ENCODE results near the gene VCAN. TPM values are rescaled to one million over a fixed set of nuclear protein-coding genes. Genes with fewer than 3 reads are reported as not detected.

The VCAN gene
- total and polyA plus RNA-seq, 2 experiments from 2014 or later = 133 to 404 TPM

DNA sequence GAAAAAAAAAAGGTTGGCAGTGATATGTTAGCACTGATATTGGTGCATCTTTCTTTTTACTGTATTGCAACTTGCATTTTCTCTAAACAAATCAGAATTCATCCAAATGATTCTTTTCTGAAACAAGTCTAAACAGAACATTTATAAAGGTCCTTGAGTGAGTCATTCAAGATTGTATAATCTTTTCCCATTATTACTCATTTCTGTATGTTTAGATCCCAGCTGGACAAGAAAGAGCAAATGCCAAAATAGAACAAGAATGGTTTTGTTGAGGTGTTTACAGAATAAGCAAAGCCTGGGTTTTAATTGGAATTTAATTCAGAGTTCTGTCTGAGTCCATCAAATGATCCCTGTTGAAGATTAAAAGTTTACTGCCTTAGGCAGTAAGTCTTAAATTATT lies 112.3 kb downstream of the VCAN start:
- 0 out of 2 replicates have a peak, but pooled peaks cover 5% of the 10 kb centered on the region for H3K36me3 ChIP-seq (ENCODE audit: insufficient read depth)
- H3F3A ChIP-seq (replicated peaks; ENCODE audit: low read depth) = no peaks in the 10 kb centered on the region
- no peaks in the 10 kb centered on the region for H3K4me1 ChIP-seq (ENCODE audit: insufficient read depth)
- no peak overlapping the region for H3K27ac Mint-ChIP-seq
- TF ChIP-seq ZNF114 (CRISPR knock-in tag; IDR thresholded peaks at IDR 0.05) = no peak
- H4K20me1 ChIP-seq (replicated peaks; ENCODE audit: insufficient read depth) = no peaks in the 10 kb centered on the region
- H3K4me3 ChIP-seq = no peak overlapping the region
- H2AFZ ChIP-seq = no peak overlapping the region
- peaks cover 25% of the 10 kb centered on the region; the same call in 2 of the 3 replicates for H3K36me3 Mint-ChIP-seq (ENCODE audit: low read depth)
- no peaks in the 10 kb centered on the region for H3K27me3 Mint-ChIP-seq (ENCODE audit: insufficient read depth, low read depth, poor library complexity)
- no peaks in the 10 kb centered on the region for H3K9me2 ChIP-seq (ENCODE audit: insufficient read depth)
- H3K79me2 ChIP-seq (replicated peaks; ENCODE audit: insufficient read depth) = no peaks in the 10 kb centered on the region
- H3K27ac ChIP-seq (ENCODE audit: low read depth) = no peak overlapping the region
- ATAC-seq (no peak), DNase-seq (ENCODE audit: low spot score) (no peak)
- no peak overlapping the region for H3K4me3 Mint-ChIP-seq
- H3K4me1 Mint-ChIP-seq = no peaks in the 10 kb centered on the region
- no peaks in the 10 kb centered on the region for H3K27me3 ChIP-seq (ENCODE audit: insufficient read depth)
- no peaks in the 10 kb centered on the region for H3K9me3 Mint-ChIP-seq
- H3K4me2 ChIP-seq = no peak overlapping the region

- Mint-ChIP-seq H3K4me3 (no peak overlapping the region), H3K9me3 (no peaks in the 10 kb centered on the region), H3K4me1 (no peaks in the 10 kb centered on the region), H3K27ac (no peak overlapping the region), H3K36me3 (ENCODE audit: low read depth) (peaks cover 7% of the 10 kb centered on the region; the same call in 1 of the 3 replicates), H3K27me3 (ENCODE audit: insufficient read depth, low read depth, poor library complexity) (no peaks in the 10 kb centered on the region)
- ATAC-seq = peak; percentile 52; the same call in 1 of the 3 replicates
- H3K9me2 ChIP-seq (ENCODE audit: insufficient read depth) = no peaks in the 10 kb centered on the region
- no peaks in the 10 kb centered on the region for H3K4me1 ChIP-seq (ENCODE audit: insufficient read depth)
- no peak overlapping the region for H3K4me2 ChIP-seq
- H3F3A ChIP-seq (replicated peaks; ENCODE audit: low read depth) = no peaks in the 10 kb centered on the region
- no peak overlapping the region for H3K27ac ChIP-seq (ENCODE audit: low read depth)
- DNase-seq (ENCODE audit: low spot score) = no peak
- H3K36me3 ChIP-seq (ENCODE audit: insufficient read depth) = no peaks in the 10 kb centered on the region
- TF ChIP-seq ZNF331 (CRISPR knock-in tag; IDR thresholded peaks at IDR 0.05; ENCODE audit: low read depth) (no peak), NANOG (IDR thresholded peaks at IDR 0.05; ENCODE audit: borderline replicate concordance) (no peak), CREB1 (CRISPR knock-in tag; IDR thresholded peaks at IDR 0.05; ENCODE audit: low read depth) (no peak), ZNF114 (CRISPR knock-in tag; IDR thresholded peaks at IDR 0.05) (no peak), STAT1 (IDR thresholded peaks at IDR 0.05; ENCODE audit: unreplicated experiment) (no peak), EZH2 (IDR thresholded peaks at IDR 0.05; ENCODE audit: low read depth, unreplicated experiment) (no peak), POLR2AphosphoS5 (IDR thresholded peaks at IDR 0.05; ENCODE audit: low read depth) (no peak)
- TF ChIP-seq, protein P1, sequence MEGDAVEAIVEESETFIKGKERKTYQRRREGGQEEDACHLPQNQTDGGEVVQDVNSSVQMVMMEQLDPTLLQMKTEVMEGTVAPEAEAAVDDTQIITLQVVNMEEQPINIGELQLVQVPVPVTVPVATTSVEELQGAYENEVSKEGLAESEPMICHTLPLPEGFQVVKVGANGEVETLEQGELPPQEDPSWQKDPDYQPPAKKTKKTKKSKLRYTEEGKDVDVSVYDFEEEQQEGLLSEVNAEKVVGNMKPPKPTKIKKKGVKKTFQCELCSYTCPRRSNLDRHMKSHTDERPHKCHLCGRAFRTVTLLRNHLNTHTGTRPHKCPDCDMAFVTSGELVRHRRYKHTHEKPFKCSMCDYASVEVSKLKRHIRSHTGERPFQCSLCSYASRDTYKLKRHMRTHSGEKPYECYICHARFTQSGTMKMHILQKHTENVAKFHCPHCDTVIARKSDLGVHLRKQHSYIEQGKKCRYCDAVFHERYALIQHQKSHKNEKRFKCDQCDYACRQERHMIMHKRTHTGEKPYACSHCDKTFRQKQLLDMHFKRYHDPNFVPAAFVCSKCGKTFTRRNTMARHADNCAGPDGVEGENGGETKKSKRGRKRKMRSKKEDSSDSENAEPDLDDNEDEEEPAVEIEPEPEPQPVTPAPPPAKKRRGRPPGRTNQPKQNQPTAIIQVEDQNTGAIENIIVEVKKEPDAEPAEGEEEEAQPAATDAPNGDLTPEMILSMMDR (conservative IDR thresholded peaks at IDR 0.05; ENCODE audit: low read depth in 2 of 2) = no peak
- TF ChIP-seq, protein P2, sequence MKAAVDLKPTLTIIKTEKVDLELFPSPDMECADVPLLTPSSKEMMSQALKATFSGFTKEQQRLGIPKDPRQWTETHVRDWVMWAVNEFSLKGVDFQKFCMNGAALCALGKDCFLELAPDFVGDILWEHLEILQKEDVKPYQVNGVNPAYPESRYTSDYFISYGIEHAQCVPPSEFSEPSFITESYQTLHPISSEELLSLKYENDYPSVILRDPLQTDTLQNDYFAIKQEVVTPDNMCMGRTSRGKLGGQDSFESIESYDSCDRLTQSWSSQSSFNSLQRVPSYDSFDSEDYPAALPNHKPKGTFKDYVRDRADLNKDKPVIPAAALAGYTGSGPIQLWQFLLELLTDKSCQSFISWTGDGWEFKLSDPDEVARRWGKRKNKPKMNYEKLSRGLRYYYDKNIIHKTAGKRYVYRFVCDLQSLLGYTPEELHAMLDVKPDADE (IDR thresholded peaks at IDR 0.05) = no peak
- H3K27me3 ChIP-seq (ENCODE audit: insufficient read depth) = no peaks in the 10 kb centered on the region
- no peak overlapping the region for H2AFZ ChIP-seq
- no peak overlapping the region for H3K4me3 ChIP-seq
- H4K20me1 ChIP-seq (replicated peaks; ENCODE audit: insufficient read depth) = no peaks in the 10 kb centered on the region
- no peaks in the 10 kb centered on the region for H3K79me2 ChIP-seq (replicated peaks; ENCODE audit: insufficient read depth)
These were observed 115.6 kb downstream of the VCAN start for GRCh38 chr5:83586874-83587776.

All from GM23338 (cell line).